GM21723 (cell line): Measurements from ENCODE around the gene PTPRS.

ENCODE experiments used
- ATAC-seq: cut with Tn5 transposase; IDR thresholded peaks from one replicate; pipeline ENCODE4 v1.9.1; 2021; ENCODE audit warnings: mild to moderate bottlenecking, moderate library complexity; ENCODE audit not compliant: unreplicated experiment

The PTPRS gene

GRCh38 chr19:5355693-5356092 lies 15.1 kb upstream of the PTPRS start:
- ATAC-seq, result no peak

- no peak for ATAC-seq
Measured at GRCh38 chr19:5355076-5355475, 14.5 kb upstream of the PTPRS start.

GRCh38 chr19:5354403-5354802 lies 13.8 kb upstream of the PTPRS start:
- ATAC-seq, result no peak

- no peak for ATAC-seq
Measured at GRCh38 chr19:5352229-5352763, 11.7 kb upstream of the PTPRS start.

GRCh38 chr19:5351731-5352228 lies 11.2 kb upstream of the PTPRS start:
- ATAC-seq, result no peak

- no peak for ATAC-seq
Measured at GRCh38 chr19:5349041-5349440, 8.4 kb upstream of the PTPRS start.

GRCh38 chr19:5345895-5346386 lies 5.3 kb upstream of the PTPRS start:
- ATAC-seq, result no peak

- no peak for ATAC-seq
Measured at GRCh38 chr19:5343848-5344247, 3.2 kb upstream of the PTPRS start.

- no peak for ATAC-seq
Measured at GRCh38 chr19:5342573-5343201, 2.1 kb upstream of the PTPRS start.

GRCh38 chr19:5341981-5342380 lies 1.4 kb upstream of the PTPRS start:
- ATAC-seq, result no peak

- ATAC-seq, result no peak
Measured at GRCh38 chr19:5341448-5341820, 822 bp upstream of the PTPRS start.

- ATAC-seq, result no peak
Measured at GRCh38 chr19:5339950-5340636, 519 bp downstream of the PTPRS start.

- ATAC-seq, result no peak
Measured at GRCh38 chr19:5339198-5339949, 1.2 kb downstream of the PTPRS start.

GRCh38 chr19:5338656-5339197 lies 1.9 kb downstream of the PTPRS start:
- ATAC-seq, result no peak

GRCh38 chr19:5337708-5338655 lies 2.6 kb downstream of the PTPRS start:
- no peak for ATAC-seq

- no peak for ATAC-seq
Measured at GRCh38 chr19:5337126-5337525, 3.5 kb downstream of the PTPRS start.

GRCh38 chr19:5336195-5336965 lies 4.2 kb downstream of the PTPRS start:
- ATAC-seq, result no peak

GRCh38 chr19:5335593-5335992 lies 5.0 kb downstream of the PTPRS start:
- ATAC-seq, result no peak

- no peak for ATAC-seq
Measured at GRCh38 chr19:5334824-5335500, 5.7 kb downstream of the PTPRS start.
